C4-2B (cell line): Measurements from ENCODE around the gene KCTD13.

Experiments used
- ZFX ChIP-seq: fragments of 450-650 bp; IDR thresholded peaks from 2 replicates; pipeline ENCODE4 v1.6.1; 2017
- TF ChIP-seq, protein P1 (sequence below): fragments of 450-650 bp; conservative IDR thresholded peaks from 2 replicates; pipeline ENCODE4 v1.5.1; 2017; ENCODE audit warnings: mild to moderate bottlenecking

DNA sequence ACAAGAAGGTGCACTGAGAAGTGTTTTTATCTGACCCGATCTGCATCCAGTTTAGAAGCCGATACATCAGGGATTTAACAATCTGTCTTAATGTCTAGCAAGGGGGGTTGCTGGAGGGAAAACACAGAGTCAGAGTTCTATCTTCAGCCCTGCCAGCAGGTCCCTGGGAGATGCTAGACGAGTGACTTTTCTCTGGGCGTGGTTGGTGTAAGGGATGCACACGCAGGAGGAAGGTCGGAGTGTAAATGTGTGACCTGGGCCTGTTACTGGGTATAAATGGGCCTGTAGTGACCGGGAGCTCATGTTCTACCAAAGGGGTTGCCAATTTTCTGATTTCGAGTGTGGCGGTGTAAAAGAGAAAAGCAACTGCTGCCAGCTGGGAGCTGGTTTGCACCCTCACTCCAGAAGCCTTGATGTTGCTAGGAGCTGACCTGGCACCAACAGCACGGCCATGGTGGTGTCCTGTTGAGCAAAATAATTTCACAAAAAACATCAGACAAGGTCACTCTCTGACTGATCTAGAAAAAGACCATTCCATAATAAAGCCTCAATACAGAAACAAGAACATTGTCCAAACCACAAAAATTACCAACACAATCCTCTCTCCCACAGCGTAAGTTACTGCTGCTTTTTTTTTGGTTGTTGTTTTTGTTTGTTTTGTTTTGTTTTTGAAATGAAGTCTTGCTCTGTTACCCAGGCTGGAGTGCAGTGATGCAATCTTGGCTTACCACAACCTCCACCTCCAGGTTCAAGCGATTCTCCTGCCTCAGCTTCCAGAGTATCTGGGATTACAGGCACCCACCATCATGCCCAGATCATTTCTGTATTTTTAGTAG is 1.3 kb upstream of the KCTD13 start:
- TF ChIP-seq, protein P1, sequence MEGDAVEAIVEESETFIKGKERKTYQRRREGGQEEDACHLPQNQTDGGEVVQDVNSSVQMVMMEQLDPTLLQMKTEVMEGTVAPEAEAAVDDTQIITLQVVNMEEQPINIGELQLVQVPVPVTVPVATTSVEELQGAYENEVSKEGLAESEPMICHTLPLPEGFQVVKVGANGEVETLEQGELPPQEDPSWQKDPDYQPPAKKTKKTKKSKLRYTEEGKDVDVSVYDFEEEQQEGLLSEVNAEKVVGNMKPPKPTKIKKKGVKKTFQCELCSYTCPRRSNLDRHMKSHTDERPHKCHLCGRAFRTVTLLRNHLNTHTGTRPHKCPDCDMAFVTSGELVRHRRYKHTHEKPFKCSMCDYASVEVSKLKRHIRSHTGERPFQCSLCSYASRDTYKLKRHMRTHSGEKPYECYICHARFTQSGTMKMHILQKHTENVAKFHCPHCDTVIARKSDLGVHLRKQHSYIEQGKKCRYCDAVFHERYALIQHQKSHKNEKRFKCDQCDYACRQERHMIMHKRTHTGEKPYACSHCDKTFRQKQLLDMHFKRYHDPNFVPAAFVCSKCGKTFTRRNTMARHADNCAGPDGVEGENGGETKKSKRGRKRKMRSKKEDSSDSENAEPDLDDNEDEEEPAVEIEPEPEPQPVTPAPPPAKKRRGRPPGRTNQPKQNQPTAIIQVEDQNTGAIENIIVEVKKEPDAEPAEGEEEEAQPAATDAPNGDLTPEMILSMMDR = no peak
- no peak for TF ChIP-seq ZFX
